ENCODE measurements around the gene TGM1.

TGM1 gene

GRCh38 chr14:24274101-24274543 lies 11.1 kb upstream of the TGM1 start:
- Mint-ChIP-seq H3K27me3 (ENCODE audit: low read depth, poor library complexity) (peaks cover 14% of the 10 kb centered on the region), H3K36me3 (ENCODE audit: low read depth) (no peaks in the 10 kb centered on the region), H3K27ac (no peak overlapping the region), H3K4me3 (no peak overlapping the region), H3K9me3 (no peaks in the 10 kb centered on the region), H3K4me1 (peaks cover 16% of the 10 kb centered on the region)
- TF ChIP-seq CTCF (IDR thresholded peaks at IDR 0.05): no peak
- no peak for DNase-seq

GRCh38 chr14:24273422-24273998 lies 10.5 kb upstream of the TGM1 start:
- Mint-ChIP-seq H3K36me3 (ENCODE audit: low read depth) (no peaks in the 10 kb centered on the region), H3K4me1 (peaks cover 16% of the 10 kb centered on the region), H3K27me3 (ENCODE audit: low read depth, poor library complexity) (peaks cover 14% of the 10 kb centered on the region), H3K4me3 (no peak overlapping the region), H3K27ac (no peak overlapping the region), H3K9me3 (no peaks in the 10 kb centered on the region)
- TF ChIP-seq CTCF (IDR thresholded peaks at IDR 0.05): no peak
- DNase-seq: no peak

GRCh38 chr14:24272467-24272866 lies 9.5 kb upstream of the TGM1 start:
- peaks cover 14% of the 10 kb centered on the region for H3K27me3 Mint-ChIP-seq (ENCODE audit: low read depth, poor library complexity)
- H3K9me3 Mint-ChIP-seq: no peaks in the 10 kb centered on the region
- no peaks in the 10 kb centered on the region for H3K36me3 Mint-ChIP-seq (ENCODE audit: low read depth)
- no peak for TF ChIP-seq CTCF (IDR thresholded peaks at IDR 0.05)
- DNase-seq: no peak
- H3K4me3 Mint-ChIP-seq: peak overlapping the region; percentile 87
- no peak overlapping the region for H3K27ac Mint-ChIP-seq
- H3K4me1 Mint-ChIP-seq: peaks cover 16% of the 10 kb centered on the region

GRCh38 chr14:24271834-24272263 lies 8.9 kb upstream of the TGM1 start:
- peaks cover 5% of the 10 kb centered on the region for H3K36me3 Mint-ChIP-seq (ENCODE audit: low read depth)
- H3K27me3 Mint-ChIP-seq (ENCODE audit: low read depth, poor library complexity): peaks cover 9% of the 10 kb centered on the region
- H3K27ac Mint-ChIP-seq: no peak overlapping the region
- H3K4me1 Mint-ChIP-seq: peaks cover 22% of the 10 kb centered on the region
- no peak for TF ChIP-seq CTCF (IDR thresholded peaks at IDR 0.05)
- no peaks in the 10 kb centered on the region for H3K9me3 Mint-ChIP-seq
- DNase-seq: no peak
- H3K4me3 Mint-ChIP-seq: peak overlapping the region; percentile 87

- Mint-ChIP-seq H3K4me3 (peak within 1 kb of the TSS; percentile 87), H3K27ac (peak within 1 kb of the TSS; percentile 89), H3K4me1 (peaks cover 22% of the 10 kb centered on the region), H3K36me3 (ENCODE audit: low read depth) (peaks cover 10% of the 10 kb centered on the region), H3K27me3 (ENCODE audit: low read depth, poor library complexity) (peaks cover 6% of the 10 kb centered on the region), H3K9me3 (no peaks in the 10 kb centered on the region)
- TF ChIP-seq CTCF (IDR thresholded peaks at IDR 0.05): peak; percentile 54
- DNase-seq: peak; percentile 91
These were observed 8.3 kb upstream of the TGM1 start, which contains the start of gene RABGGTA for GRCh38 chr14:24271134-24271833. TSS of gene RABGGTA (minus strand) at chr14:24271597. CDS start at chr14:24271115, 482 bp downstream.

Measured in nephron progenitor cell (in vitro differentiated cells).